IPS-15b (cell line): ENCODE measurements around the gene PLPPR1.

ENCODE experiments used
- H3K27me3 ChIP-seq: one replicate; pipeline ENCODE4 v1.6.1; 2013; ENCODE audit warnings: low read length; ENCODE audit not compliant: control insufficient read depth, insufficient read depth
- H3K36me3 ChIP-seq: one replicate; pipeline ENCODE4 v1.6.1; 2013; ENCODE audit warnings: low read length; ENCODE audit not compliant: control insufficient read depth, insufficient read depth
- H3K4me1 ChIP-seq: one replicate; pipeline ENCODE4 v1.6.1; 2013; ENCODE audit warnings: mild to moderate bottlenecking, low read length; ENCODE audit not compliant: control insufficient read depth, insufficient read depth
- H3K4me3 ChIP-seq: one replicate; pipeline ENCODE4 v1.5.1; 2013; ENCODE audit warnings: low read depth, low read length
- H3K9ac ChIP-seq: one replicate; pipeline ENCODE4 v1.6.1; 2013; ENCODE audit warnings: low read depth, mild to moderate bottlenecking, low read length
- H3K9me3 ChIP-seq: one replicate; pipeline ENCODE4 v1.6.1; 2013; ENCODE audit warnings: mild to moderate bottlenecking, low read length; ENCODE audit not compliant: control insufficient read depth, insufficient read depth

PLPPR1 gene

GRCh38 chr9:101128623-101129022 is 100.1 kb downstream of the PLPPR1 start:
- no peak overlapping the region for H3K4me3 ChIP-seq
- H3K36me3 ChIP-seq: no peaks in the 10 kb centered on the region
- peaks cover 6% of the 10 kb centered on the region for H3K9me3 ChIP-seq
- H3K9ac ChIP-seq: no peak overlapping the region
- no peaks in the 10 kb centered on the region for H3K4me1 ChIP-seq
- no peaks in the 10 kb centered on the region for H3K27me3 ChIP-seq

GRCh38 chr9:101130054-101130453 is 101.5 kb downstream of the PLPPR1 start:
- Histone ChIP-seq H3K4me1 (no peaks in the 10 kb centered on the region), H3K27me3 (no peaks in the 10 kb centered on the region), H3K9ac (no peak overlapping the region), H3K9me3 (no peaks in the 10 kb centered on the region), H3K4me3 (no peak overlapping the region), H3K36me3 (no peaks in the 10 kb centered on the region)

GRCh38 chr9:101131326-101131725 is 102.8 kb downstream of the PLPPR1 start:
- H3K36me3 ChIP-seq: no peaks in the 10 kb centered on the region
- H3K9me3 ChIP-seq: no peaks in the 10 kb centered on the region
- peaks cover 5% of the 10 kb centered on the region for H3K4me1 ChIP-seq
- H3K27me3 ChIP-seq: no peaks in the 10 kb centered on the region
- no peak overlapping the region for H3K9ac ChIP-seq
- H3K4me3 ChIP-seq: no peak overlapping the region

GRCh38 chr9:101132801-101133200 is 104.3 kb downstream of the PLPPR1 start:
- H3K27me3 ChIP-seq: no peaks in the 10 kb centered on the region
- H3K9me3 ChIP-seq: no peaks in the 10 kb centered on the region
- no peak overlapping the region for H3K4me3 ChIP-seq
- peaks cover 5% of the 10 kb centered on the region for H3K4me1 ChIP-seq
- no peaks in the 10 kb centered on the region for H3K36me3 ChIP-seq
- H3K9ac ChIP-seq: no peak overlapping the region

GRCh38 chr9:101138509-101138908 is 110.0 kb downstream of the PLPPR1 start:
- no peak overlapping the region for H3K4me3 ChIP-seq
- H3K4me1 ChIP-seq: peaks cover 5% of the 10 kb centered on the region

GRCh38 chr9:101139082-101139481 is 110.6 kb downstream of the PLPPR1 start:
- Histone ChIP-seq H3K27me3 (no peaks in the 10 kb centered on the region), H3K36me3 (no peaks in the 10 kb centered on the region), H3K9ac (no peak overlapping the region), H3K4me1 (peaks cover 5% of the 10 kb centered on the region), H3K4me3 (no peak overlapping the region), H3K9me3 (no peaks in the 10 kb centered on the region)

More at GRCh38 chr9:101138509-101138908, 110.0 kb downstream of the PLPPR1 start:
- Histone ChIP-seq H3K27me3 (no peaks in the 10 kb centered on the region), H3K9ac (no peak overlapping the region), H3K9me3 (no peaks in the 10 kb centered on the region), H3K36me3 (no peaks in the 10 kb centered on the region)

- Histone ChIP-seq H3K4me3 (no peak overlapping the region), H3K9ac (no peak overlapping the region), H3K27me3 (no peaks in the 10 kb centered on the region), H3K36me3 (no peaks in the 10 kb centered on the region), H3K9me3 (no peaks in the 10 kb centered on the region), H3K4me1 (peaks cover 5% of the 10 kb centered on the region)
Observed at GRCh38 chr9:101140764-101141163, 112.2 kb downstream of the PLPPR1 start.

- H3K4me1 ChIP-seq: peaks cover 8% of the 10 kb centered on the region
- no peak overlapping the region for H3K4me3 ChIP-seq
- no peaks in the 10 kb centered on the region for H3K9me3 ChIP-seq
- no peaks in the 10 kb centered on the region for H3K36me3 ChIP-seq
- no peaks in the 10 kb centered on the region for H3K27me3 ChIP-seq
- no peak overlapping the region for H3K9ac ChIP-seq
Observed at GRCh38 chr9:101146508-101146907, 118.0 kb downstream of the PLPPR1 start.

- Histone ChIP-seq H3K4me1 (peaks cover 8% of the 10 kb centered on the region), H3K36me3 (no peaks in the 10 kb centered on the region), H3K9ac (no peak overlapping the region), H3K27me3 (no peaks in the 10 kb centered on the region), H3K9me3 (no peaks in the 10 kb centered on the region), H3K4me3 (no peak overlapping the region)
Observed at GRCh38 chr9:101148344-101148743, 119.8 kb downstream of the PLPPR1 start.

GRCh38 chr9:101158361-101158760 is 129.8 kb downstream of the PLPPR1 start:
- Histone ChIP-seq H3K9me3 (no peaks in the 10 kb centered on the region), H3K27me3 (no peaks in the 10 kb centered on the region)

GRCh38 chr9:101162231-101162630 is 133.7 kb downstream of the PLPPR1 start:
- no peaks in the 10 kb centered on the region for H3K4me1 ChIP-seq
- no peaks in the 10 kb centered on the region for H3K27me3 ChIP-seq
- no peaks in the 10 kb centered on the region for H3K9me3 ChIP-seq
- no peaks in the 10 kb centered on the region for H3K36me3 ChIP-seq
- H3K9ac ChIP-seq: no peak overlapping the region
- no peak overlapping the region for H3K4me3 ChIP-seq

More at GRCh38 chr9:101158361-101158760, 129.8 kb downstream of the PLPPR1 start:
- H3K4me1 ChIP-seq: no peaks in the 10 kb centered on the region
- H3K36me3 ChIP-seq: no peaks in the 10 kb centered on the region
- no peak overlapping the region for H3K9ac ChIP-seq
- H3K4me3 ChIP-seq: no peak overlapping the region

GRCh38 chr9:101165131-101165530 is 136.6 kb downstream of the PLPPR1 start:
- Histone ChIP-seq H3K9ac (no peak overlapping the region), H3K4me3 (no peak overlapping the region), H3K9me3 (no peaks in the 10 kb centered on the region), H3K4me1 (no peaks in the 10 kb centered on the region), H3K27me3 (no peaks in the 10 kb centered on the region), H3K36me3 (no peaks in the 10 kb centered on the region)
